Measurements from ENCODE around the gene ARMC3.

The ARMC3 gene

DNA sequence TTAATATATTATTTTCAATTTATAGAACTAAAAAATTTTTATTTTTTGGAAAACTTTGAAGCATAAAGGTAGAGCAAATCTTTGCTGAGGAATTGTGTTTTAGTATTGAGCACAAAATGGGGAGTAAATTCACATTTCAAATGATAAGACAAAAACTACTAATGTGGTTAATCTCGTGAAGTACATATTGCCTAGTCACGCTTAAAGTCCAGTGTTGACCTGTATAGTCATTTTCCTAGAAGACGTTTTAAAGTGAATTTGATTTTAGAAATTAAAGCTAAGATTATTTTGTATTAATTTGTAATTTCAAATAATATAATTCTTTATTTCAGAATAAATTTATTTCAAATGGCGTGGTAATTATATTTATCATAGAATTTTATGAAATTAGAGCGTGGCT is 110.3 kb downstream of the ARMC3 start:
- H3K27ac ChIP-seq (replicated peaks) = no peak overlapping the region
- TF ChIP-seq, protein P1, sequence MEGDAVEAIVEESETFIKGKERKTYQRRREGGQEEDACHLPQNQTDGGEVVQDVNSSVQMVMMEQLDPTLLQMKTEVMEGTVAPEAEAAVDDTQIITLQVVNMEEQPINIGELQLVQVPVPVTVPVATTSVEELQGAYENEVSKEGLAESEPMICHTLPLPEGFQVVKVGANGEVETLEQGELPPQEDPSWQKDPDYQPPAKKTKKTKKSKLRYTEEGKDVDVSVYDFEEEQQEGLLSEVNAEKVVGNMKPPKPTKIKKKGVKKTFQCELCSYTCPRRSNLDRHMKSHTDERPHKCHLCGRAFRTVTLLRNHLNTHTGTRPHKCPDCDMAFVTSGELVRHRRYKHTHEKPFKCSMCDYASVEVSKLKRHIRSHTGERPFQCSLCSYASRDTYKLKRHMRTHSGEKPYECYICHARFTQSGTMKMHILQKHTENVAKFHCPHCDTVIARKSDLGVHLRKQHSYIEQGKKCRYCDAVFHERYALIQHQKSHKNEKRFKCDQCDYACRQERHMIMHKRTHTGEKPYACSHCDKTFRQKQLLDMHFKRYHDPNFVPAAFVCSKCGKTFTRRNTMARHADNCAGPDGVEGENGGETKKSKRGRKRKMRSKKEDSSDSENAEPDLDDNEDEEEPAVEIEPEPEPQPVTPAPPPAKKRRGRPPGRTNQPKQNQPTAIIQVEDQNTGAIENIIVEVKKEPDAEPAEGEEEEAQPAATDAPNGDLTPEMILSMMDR (IDR thresholded peaks at IDR 0.05; ENCODE audit: insufficient read depth, low read length) = no peak
- no peak for TF ChIP-seq POLR2AphosphoS5 (IDR thresholded peaks at IDR 0.05; ENCODE audit: low read depth)
- TF ChIP-seq GABPA (IDR thresholded peaks at IDR 0.05; ENCODE audit: low read depth) = no peak
- TF ChIP-seq, protein P2, sequence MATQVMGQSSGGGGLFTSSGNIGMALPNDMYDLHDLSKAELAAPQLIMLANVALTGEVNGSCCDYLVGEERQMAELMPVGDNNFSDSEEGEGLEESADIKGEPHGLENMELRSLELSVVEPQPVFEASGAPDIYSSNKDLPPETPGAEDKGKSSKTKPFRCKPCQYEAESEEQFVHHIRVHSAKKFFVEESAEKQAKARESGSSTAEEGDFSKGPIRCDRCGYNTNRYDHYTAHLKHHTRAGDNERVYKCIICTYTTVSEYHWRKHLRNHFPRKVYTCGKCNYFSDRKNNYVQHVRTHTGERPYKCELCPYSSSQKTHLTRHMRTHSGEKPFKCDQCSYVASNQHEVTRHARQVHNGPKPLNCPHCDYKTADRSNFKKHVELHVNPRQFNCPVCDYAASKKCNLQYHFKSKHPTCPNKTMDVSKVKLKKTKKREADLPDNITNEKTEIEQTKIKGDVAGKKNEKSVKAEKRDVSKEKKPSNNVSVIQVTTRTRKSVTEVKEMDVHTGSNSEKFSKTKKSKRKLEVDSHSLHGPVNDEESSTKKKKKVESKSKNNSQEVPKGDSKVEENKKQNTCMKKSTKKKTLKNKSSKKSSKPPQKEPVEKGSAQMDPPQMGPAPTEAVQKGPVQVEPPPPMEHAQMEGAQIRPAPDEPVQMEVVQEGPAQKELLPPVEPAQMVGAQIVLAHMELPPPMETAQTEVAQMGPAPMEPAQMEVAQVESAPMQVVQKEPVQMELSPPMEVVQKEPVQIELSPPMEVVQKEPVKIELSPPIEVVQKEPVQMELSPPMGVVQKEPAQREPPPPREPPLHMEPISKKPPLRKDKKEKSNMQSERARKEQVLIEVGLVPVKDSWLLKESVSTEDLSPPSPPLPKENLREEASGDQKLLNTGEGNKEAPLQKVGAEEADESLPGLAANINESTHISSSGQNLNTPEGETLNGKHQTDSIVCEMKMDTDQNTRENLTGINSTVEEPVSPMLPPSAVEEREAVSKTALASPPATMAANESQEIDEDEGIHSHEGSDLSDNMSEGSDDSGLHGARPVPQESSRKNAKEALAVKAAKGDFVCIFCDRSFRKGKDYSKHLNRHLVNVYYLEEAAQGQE (IDR thresholded peaks at IDR 0.05; ENCODE audit: insufficient replicate concordance, low read depth) = no peak
- TF ChIP-seq SPI1 (IDR thresholded peaks at IDR 0.05; ENCODE audit: borderline replicate concordance, low read depth) = no peak
- no peaks in the 10 kb centered on the region for H3K27me3 ChIP-seq (ENCODE audit: insufficient read depth, poor library complexity, severe bottlenecking)
- no peak overlapping the region for H3K4me3 ChIP-seq (replicated peaks; ENCODE audit: insufficient read depth, low read length)
- no peak for DNase-seq (ENCODE audit: low read depth in 1 of 2, low spot score in 1 of 2)

DNA sequence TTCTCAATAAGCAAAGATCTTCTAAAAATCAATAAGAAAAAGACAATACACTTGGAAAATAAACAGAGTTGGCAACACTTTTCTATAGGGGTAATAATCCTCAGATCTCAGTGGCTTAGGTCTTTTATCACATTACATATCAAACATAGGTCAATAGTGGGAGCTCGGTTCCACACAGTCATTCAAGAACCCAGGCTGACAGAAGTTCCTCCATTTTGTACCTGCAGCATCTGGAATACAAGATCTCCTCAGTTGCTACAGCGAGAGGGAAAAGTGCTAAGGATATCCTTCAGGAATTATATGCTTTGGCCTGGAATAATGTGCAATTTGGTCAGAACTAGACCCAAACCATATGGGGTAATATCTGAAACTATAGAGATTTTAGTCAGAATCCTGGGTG is 112.1 kb downstream of the ARMC3 start:
- no peak for DNase-seq (ENCODE audit: low read depth in 1 of 2, low spot score in 1 of 2)
- Histone ChIP-seq H3K4me3 (replicated peaks; ENCODE audit: insufficient read depth, low read length) (no peak overlapping the region), H3K27ac (replicated peaks) (no peak overlapping the region), H3K27me3 (ENCODE audit: insufficient read depth, poor library complexity, severe bottlenecking) (no peaks in the 10 kb centered on the region)
- TF ChIP-seq, protein P1 (IDR thresholded peaks at IDR 0.05; ENCODE audit: insufficient read depth, low read length) = no peak
- TF ChIP-seq GABPA (IDR thresholded peaks at IDR 0.05; ENCODE audit: low read depth) = no peak
- TF ChIP-seq, protein P2 (IDR thresholded peaks at IDR 0.05; ENCODE audit: insufficient replicate concordance, low read depth) = no peak
- no peak for TF ChIP-seq SPI1 (IDR thresholded peaks at IDR 0.05; ENCODE audit: borderline replicate concordance, low read depth)
- TF ChIP-seq POLR2AphosphoS5 (IDR thresholded peaks at IDR 0.05; ENCODE audit: low read depth) = no peak

DNA sequence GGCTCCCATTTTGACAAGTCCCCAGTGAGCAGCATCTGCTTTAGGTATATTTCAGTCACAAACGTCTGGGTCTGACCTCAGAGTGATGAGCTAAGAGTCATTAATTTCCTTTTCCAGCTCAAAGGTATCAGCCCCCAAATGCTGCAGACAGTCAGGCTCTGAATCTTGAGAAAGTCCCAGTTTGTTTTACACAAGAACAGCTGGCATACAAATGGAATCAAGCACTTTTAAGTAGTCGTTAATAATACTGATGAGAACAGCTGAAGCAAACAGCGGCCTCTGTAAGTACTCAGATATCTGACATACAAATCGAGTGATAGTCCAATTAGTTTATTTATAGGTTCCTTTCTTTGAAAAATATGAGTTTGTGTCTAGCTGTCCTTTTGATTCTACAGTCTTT is 118.2 kb downstream of the ARMC3 start:
- TF ChIP-seq, protein P2 (IDR thresholded peaks at IDR 0.05; ENCODE audit: insufficient replicate concordance, low read depth) = no peak
- TF ChIP-seq SPI1 (IDR thresholded peaks at IDR 0.05; ENCODE audit: borderline replicate concordance, low read depth) (no peak), GABPA (IDR thresholded peaks at IDR 0.05; ENCODE audit: low read depth) (no peak), POLR2AphosphoS5 (IDR thresholded peaks at IDR 0.05; ENCODE audit: low read depth) (no peak)
- TF ChIP-seq, protein P1 (IDR thresholded peaks at IDR 0.05; ENCODE audit: insufficient read depth, low read length) = no peak
- Histone ChIP-seq H3K4me3 (replicated peaks; ENCODE audit: insufficient read depth, low read length) (no peak overlapping the region), H3K27me3 (ENCODE audit: insufficient read depth, poor library complexity, severe bottlenecking) (no peaks in the 10 kb centered on the region), H3K27ac (replicated peaks) (no peak overlapping the region)
- no peak for DNase-seq (ENCODE audit: low read depth in 1 of 2, low spot score in 1 of 2)

Data from HL-60 (cell line).